Measurements from ENCODE around the gene IRX3.
A peak's percentile ranks its signal among the peaks of the same experiment; 100 is the strongest.

Gene IRX3

DNA sequence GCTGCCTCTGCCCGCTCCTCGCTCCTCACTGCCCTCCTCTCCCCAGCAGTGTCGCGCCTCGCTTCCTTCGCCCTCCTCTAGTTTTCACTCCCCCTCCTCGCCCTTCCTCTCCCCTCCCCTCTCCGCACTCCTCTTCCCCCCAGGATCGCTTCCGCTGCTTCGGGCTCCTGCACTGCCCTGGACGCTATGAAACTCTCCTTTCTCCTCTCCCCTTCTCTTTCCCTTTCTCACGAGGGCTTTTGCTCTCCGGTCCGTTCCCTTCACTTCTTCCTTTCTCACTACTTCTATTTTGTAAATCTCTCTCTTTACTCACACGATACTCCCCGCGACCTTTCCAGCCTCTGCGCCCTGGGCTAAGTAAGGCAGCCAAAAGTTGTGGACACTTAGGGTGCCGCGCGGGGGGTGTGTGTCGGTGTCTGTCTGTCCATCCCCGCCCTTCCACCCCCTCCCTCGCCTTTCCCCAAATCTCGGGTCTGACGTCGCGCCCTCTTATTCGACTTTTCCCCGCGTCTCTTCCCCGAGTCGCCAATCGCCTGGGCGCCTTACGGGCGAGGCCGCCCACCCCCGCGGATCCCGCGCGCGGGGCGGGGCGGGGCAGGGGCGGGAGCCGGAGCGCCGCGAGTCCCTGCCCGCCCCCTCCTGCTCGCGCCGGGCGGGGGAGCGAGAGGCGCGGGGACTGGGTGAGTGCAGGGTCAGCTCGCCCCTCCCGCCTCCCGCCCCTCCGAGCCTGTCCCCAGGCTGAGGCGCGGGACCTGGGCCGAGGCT is at the start of gene IRX3:
TSS of gene IRX3 (minus strand) at position 422 of the 765 bp plus-strand sequence. CDS start 737 bp downstream, outside the sequence.
- DNase-seq (ENCODE audit: low spot score) = no peak

DNA sequence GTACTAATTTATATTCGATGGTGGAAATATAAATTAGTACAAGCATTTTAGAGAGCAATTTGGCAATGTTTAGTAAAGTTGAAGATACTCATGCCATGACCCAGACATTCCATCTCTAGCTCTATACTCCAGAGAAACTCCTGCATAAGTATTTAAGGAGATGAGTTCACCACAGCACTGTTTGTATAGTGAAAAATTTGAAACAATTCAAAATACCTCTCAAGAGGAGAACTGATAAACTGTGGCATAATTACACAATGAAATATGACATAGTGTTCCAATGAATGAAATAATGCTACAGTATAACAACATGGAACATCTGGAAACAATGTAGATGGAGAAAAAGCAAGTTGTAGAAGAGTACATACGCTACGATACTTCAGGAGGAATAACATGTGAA is 48.6 kb upstream of the IRX3 start:
- DNase-seq (ENCODE audit: low spot score) = no peak

DNA sequence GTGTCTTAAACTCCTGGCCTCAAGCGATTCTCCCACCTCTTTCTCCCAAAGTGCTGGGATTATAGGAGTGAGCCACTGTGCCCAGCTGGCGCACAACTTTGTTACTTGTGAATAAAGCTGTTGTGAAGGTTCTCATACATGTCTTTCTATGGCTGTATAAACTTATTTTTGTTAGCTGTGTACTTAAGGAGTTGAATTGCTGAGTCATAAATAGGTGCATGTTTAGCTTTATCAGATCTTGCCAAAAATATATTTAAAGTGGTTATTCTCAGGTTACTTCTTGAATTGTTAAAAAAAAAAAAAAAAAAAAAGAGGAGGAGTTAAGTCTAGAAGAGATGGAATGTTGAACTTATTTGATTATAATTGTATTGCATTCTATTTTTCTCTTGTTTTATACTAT is 47.6 kb upstream of the IRX3 start:
- no peak for DNase-seq (ENCODE audit: low spot score)

DNA sequence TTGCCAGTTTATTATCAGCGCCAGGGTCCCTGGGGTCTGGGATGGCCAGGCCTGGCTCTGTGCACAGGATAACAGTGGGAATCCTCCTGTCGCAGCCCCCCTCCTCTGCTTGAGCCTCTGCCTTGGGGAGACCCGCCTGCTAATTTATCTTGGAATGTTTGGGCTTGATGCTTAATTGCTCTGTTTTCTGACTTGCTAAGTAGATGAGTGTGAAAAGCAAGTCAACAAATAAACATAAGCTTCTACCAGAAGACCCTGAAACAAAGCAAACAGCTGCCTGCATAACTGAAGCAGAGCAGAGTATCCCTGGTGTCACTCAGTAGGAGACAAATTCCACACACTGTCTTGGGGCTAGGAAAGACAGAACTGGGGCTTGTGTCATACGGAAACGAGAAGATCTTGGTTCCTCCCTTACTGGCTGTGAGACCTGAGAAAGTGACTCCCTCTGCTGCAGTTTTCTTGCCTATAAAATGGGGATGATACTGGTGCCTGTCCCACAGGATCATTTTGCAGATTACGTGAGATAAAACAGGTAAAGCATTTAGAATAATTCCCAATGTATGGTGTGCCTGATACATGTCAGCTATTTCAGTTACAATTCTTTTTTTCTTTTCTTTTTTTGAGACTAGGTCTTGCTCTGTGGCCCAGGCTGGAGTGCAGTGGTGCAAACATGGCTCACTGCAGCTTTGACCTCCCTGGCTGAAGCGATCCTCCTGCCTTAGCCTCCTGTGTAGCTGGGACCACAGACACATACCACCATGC is 44.8 kb upstream of the IRX3 start:
- DNase-seq (ENCODE audit: low spot score) = no peak

DNA sequence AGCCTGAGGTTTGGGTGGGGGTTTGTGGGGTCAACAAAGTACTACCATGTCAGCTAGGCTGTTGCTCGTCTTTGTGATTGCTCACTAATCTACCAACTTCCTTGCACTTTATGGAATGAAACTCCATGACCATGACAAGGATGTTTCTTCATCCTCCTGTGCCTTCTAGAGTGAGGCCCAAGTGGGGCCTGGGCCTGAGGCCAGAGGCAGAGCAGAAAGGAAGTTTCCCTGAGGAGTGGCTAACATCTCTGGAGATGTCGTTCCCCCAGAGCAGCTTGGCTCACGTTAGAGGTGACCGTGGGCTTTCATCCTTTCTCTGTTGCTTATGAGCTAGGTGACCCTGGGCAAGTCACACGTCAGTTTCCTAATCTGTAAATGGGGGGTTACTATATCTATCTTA is 41.0 kb upstream of the IRX3 start:
- DNase-seq (ENCODE audit: low spot score) = no peak

DNA sequence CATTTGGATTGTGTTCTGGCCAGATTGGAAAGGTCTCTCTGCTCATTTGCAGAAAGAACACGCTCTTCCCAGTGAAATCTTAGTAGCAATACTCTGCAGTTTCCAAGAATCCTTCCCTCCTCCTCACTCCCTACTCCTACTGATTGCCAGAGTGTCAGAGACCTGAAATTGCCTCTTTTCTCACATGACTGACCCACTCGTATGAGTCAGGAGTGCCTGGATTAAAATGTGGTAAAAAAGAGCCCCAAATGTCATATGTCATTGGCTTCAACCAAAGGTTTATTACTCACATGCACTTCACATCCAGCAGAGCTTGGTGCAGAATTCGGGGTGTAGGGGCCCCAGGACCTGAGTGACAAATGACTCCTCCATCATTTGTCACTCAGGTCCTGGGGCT is 39.7 kb upstream of the IRX3 start:
- DNase-seq (ENCODE audit: low spot score) = peak; percentile 2

DNA sequence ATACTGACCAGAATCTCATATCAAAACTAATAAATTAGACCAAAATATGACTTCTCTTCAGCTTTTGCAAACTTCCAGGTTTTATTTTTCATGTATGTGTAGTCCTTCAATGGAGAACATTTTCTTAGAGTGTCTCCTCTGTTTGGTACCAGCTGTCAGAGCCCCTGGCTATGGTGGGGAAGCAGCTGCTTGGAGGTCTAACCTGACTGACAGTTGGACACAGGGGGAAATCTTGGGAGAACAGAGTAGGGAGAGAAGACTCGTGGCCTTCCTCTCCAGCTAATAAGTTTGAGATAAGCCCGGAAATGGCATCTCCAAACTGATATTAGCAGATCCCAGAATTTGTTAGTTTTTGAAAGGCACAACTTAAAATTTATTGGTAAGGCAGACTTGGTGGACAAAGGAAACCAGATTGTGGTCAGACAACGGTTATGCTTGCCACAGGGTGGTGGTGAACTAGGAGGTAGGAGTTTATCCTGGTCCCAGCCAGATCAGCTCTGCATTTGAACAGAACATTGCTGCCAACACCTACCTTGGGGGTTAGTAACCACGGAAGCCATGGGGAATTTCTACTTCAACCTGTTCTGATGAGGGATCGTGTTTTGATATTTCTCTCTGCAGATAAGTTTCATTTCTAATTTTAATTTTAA is 39.2 kb upstream of the IRX3 start:
- DNase-seq (ENCODE audit: low spot score) = no peak

DNA sequence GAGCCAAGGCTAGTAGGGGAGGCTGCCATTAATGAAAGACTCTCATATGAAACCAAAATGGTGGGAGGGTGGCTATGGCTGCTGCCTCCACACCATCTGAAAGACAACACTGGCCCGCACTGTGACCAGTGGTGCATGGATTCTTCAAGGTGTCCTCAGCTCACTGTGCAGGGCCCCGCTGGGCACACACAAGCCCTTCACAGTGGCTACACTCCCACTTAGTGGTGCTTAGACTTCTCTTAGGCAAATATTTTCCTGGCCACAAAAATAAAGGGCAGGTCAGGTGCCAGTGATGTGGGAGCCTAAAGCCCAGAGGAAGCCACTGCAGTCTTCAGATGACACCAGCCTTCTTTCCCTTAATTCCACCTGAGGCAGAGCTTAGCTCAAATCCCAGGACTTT is 38.1 kb upstream of the IRX3 start:
- no peak for DNase-seq (ENCODE audit: low spot score)

DNA sequence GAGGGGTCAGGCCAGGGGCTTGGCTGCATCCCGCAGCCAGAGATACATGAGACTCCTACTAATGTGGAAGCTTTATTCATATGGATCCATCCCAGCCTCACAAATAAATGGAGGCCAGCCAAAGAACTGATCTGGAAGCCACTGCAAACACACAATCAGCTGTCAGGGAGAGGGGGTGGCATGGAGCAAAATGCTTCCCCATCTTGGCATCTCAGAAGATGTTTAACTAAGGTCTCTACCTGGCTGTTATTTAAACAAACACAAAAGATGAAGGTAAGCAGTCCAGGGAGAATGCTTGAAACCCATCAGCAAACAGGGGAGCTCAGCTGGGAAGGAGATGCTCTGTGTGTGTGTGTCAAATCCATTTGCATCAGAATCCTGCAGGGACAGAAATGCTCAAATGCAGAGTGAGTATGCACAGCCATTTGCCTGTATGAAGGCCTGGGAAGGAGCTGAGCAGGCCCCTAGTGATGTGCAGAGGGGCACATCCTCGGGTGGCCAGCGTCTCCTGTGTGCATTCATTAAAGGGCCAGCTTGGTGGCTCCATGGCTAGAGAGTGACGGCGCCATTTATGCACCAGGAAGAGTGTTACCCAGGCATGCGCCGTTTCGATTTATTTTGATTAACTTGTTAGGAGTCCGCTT is 34.2 kb upstream of the IRX3 start:
- no peak for DNase-seq (ENCODE audit: low spot score)

DNA sequence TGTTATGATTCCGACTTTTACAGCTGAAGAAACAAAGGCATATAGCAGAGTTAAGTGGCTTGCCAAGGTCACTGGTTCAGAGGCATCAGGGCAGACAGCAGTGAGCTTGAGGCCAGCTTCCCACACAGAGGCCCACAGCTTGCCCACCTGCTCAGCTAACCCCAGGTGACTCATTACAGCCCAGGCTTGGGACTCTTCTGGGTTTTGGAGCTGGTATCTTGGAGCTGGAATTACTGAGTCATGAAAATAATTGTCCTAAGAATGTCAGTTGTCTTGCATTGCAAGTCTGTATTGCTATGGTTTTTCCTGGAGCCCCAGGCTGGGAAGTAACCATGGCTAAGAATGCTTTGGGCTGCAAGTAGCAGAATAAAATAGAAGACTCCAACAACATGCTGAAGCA is 32.4 kb upstream of the IRX3 start:
- peak; percentile 0 for DNase-seq (ENCODE audit: low spot score)

DNA sequence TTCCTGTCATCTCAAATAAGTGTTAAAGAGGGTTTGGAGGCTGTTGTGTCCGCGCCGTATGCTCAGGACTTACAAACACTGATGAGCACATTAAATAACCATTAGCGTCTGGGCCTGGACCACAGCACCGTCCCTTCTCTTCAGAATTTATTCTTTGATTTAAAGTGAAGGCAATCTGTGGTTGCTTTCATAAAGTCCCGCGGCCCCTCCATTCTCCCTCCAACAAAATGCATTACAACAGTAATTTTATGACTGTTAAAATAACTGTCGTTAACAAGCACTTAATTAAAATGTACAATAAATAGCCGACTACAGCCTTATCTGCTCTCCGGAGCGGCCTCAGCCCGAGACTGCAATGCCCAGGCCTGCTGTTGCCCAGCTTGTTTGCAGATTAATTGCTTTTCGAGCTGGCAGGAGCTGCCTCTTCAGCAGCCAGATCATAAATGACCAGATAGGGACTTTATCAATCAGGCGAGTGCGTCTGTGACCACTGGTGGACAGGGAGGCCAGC is 30.6 kb upstream of the IRX3 start:
- DNase-seq (ENCODE audit: low spot score) = no peak

DNA sequence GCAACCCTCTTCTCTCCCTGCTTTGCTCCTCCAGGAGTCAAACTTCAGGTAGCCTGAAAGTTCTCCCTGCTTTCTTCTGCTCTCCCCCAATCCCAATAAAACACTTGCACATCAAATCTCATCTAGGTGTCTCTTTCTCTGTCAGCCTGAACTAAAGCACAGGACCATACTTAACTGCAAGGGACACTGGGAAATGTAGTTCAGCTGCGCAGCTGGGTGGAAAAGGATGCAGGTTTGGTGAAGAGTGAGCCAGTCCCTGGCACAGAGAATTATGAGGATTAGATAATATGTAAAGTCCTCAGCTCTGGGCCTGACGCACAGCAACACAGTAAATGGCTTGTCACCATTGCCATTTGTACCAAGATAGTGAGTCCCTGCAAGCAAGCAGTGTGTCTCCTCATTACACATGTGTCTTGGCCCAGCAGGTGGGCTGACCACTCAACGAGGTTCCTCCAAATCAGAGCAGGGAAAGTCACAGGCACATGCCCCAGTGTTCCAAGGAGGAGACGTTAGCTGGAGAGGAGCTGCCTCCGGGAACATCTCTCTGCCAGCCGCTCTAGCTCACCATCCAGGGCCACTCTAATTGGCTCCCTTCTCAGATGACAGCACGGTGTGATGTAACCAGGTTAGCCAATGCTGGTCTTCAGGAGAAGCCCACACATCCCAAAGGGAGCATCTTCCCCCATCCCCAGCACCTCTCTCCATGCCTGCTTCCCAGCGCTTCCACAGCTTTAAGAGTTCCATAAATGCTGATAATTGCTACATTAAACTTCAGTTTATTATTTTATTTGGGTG is 29.7 kb upstream of the IRX3 start:
- DNase-seq (ENCODE audit: low spot score) = no peak

DNA sequence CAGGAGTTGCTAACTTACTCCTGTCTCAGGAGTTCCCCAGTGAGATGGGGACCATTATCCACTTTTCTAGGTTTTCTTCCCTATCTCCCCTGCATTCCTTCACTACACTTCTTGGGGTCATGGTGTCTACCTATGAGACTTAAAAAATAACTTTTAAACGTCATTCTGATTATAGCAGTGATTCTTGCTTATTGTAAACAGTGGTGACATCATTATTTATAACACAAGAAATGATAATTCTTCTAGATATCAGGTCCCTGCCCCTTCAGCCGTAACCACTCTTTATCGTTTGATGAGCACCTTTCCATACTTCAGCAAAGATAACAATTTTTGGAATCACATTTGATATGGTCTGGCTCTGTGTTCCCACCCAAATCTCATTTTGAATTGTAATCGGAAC is 27.2 kb upstream of the IRX3 start:
- DNase-seq (ENCODE audit: low spot score) = no peak

DNA sequence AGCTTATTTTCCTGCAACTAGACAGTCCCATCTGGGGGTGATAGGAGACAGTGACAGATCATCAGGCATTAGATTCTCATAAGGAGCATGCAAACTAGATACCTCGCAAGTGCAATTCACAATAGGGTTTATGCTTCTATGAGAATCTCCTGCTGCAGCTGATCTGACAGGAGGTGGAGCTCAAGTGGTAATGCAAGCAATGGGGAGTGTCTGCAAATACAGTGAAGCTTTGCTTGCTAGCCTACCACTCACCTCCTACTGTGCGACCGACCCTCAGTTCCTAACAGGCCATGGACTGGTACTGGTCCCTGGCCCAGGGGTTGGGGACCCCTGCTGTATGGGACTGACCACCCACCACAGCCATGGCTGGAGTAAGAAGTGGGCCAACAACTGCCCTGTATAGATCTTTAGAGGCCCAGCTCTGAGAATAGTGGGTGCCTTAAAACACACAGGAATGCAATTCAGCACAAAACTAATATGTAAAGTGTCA is 26.0 kb upstream of the IRX3 start:
- no peak for DNase-seq (ENCODE audit: low spot score)

DNA sequence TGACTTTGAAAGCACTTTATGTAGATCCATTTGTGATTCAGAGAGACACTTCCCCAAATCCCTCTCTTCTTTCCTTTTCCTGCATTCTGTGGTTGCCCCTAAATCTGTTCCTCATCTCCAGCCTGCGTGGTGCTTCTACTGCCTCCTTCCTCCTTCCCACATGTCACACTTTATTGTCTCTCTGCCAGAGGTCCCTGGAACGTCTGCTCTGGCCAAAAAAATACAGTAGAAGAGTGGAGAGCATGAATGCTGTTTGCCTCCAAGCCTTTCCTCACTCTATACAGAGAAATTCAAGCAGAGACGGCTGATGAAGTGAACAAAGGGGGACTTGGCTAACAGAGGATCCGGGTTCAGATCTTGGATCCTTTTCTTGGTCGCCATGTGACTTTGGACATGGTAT is 22.8 kb upstream of the IRX3 start:
- DNase-seq (ENCODE audit: low spot score) = no peak

DNA sequence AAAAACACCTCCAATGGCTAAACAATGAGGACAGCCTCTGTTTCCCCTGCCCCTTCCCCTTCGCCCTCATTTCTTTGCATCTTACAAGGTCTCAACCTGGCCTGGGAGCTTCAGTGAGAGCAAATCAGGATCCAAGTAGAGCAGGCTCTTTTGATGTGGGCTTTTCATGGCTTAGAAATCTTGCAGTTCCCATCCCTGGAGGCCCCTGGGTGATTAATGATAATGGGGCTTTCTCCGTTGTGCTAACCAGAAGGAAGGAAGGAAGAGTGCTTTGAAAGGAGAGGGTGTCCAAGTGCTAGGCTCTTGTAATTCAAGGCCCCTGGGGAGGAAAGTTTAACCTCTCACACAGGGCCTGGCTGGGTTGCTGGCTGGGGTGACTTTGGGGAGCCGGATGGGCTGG is 18.5 kb upstream of the IRX3 start:
- DNase-seq (ENCODE audit: low spot score) = no peak

DNA sequence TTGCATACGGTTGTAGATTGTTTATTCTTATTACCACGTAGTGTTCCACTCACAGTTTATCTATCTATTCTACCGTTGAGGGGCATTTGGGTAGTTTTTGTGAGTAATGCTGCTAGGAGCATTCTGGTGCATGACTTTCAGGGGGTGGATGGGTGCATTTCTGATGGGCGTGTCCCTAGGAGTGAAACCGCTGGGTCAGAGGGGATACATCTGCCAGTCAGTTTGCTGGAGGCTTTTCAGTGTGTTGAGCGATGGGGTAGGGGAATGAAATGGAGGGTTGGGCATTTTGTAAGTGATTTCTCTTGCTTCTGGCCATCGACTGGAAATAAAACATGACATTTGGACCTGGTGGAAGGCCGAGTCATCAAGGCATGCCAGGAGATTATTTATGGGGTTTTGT is 17.0 kb upstream of the IRX3 start:
- no peak for DNase-seq (ENCODE audit: low spot score)

DNA sequence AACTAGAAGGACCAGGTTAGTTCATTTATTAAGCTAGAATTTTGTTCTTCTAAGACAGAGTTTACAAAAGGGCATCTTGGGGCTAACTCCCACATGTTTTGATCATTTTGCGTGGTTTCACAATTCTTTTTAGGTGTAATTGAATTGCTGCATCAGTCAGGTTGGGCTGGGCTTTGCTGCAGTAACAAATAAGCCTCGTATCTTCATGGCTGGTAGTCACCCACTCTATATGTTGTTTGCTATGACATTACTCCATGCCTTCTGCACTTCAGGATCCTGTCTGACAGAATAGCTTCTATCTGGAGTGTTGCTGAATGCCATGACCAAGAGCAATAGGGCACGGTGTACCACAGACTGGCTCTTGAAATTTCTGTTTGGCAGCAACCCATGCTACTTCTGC is 10.6 kb upstream of the IRX3 start:
- no peak for DNase-seq (ENCODE audit: low spot score)

DNA sequence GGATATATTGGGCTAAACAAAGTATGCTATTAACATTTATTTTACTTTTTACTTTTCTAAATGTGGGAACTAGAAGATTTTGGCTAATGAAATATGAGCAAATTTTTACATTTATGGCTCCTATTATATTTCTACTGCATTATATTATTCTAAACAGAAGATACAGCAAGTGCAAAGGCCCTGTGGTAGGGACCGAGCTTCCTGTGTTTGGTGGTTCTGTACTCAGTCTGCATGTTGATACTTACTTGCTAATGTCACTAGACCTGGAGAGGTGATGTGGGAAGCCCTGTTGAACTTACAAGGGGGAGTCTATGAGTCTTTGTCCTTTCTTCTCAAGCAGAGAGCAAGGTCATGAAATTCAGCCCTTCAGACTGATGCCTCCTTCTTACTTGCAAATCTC is 10.0 kb upstream of the IRX3 start:
- no peak for DNase-seq (ENCODE audit: low spot score)

DNA sequence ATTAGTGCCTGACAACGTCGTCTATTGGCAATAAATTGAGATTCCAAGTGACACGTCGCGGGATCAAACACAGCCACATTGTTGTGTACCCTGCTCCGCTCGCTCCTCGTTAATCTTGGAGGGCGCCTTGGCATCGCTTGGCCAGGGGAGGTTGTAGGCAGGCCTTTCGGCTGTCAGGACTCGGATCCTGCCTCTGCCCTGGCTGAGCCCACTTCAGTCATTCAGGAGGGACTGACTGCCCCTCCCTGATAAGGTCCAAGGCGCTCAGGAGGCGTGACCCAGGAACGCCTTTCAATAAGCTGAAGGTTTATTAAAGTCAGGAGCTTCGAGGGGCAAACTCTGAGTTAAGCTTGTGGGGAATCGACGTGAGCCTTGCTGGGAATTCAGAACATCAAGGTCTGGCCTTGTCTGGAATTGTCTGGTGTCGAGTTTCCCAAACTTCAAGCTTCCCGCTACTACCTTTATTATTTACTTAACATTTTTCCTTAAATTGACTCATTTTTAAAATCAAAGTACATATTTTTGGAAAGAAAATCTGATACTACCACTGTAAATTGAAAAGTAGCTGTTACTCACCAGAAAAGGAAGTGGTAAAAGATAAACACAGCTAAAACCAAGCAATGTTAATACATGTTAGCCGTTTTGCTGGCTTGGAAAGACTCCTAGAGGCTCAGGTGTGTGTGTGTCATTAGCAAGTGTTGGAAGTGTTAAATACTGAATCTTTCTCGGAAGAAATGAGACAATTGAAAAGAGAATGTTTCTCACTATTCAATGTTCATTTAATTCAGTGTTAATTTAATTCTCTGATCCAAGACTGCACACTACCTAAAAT is 5.3 kb upstream of the IRX3 start:
- DNase-seq (ENCODE audit: low spot score) = no peak

All from RKO (cell line).